Measurements from ENCODE around the gene MYCT1.
"Not testable (repeated sequence)": the region's sequence is repeated elsewhere in the genome, so short reads cannot be mapped to it uniquely, and the experiment has no call there.

Gene MYCT1

DNA sequence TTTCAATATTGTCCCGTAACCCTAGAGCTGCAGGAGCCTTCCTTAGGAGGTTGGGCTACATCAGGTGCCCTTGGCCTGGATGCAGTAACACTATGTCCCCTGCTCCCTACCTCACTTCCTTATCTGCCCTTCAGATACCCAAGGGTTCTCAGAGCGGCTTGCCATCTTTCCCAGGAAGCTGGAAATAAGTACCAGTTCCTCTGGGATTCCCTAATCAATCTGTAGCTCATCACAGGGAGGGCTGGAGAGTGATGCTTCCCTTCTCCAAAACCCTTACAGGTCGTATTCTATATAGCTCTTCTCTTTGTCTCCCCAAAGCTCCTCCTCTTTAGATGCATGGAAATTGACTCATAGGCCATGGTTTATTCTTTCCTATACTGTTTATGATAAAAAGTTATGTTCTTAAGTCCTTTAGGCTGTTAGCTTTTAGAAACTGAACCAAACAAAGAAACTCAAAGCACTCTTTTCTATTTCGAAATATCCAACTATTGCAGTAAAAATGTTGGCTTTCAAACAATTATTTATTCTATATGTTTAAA lies 4.2 kb downstream of the MYCT1 start:
- no peak for TF ChIP-seq MYC (IDR thresholded peaks at IDR 0.05; ENCODE audit: low read depth, low read length)
- no peak for TF ChIP-seq POLR2A (IDR thresholded peaks at IDR 0.05; ENCODE audit: extremely low read depth, insufficient read length)
- TF ChIP-seq, protein P1, sequence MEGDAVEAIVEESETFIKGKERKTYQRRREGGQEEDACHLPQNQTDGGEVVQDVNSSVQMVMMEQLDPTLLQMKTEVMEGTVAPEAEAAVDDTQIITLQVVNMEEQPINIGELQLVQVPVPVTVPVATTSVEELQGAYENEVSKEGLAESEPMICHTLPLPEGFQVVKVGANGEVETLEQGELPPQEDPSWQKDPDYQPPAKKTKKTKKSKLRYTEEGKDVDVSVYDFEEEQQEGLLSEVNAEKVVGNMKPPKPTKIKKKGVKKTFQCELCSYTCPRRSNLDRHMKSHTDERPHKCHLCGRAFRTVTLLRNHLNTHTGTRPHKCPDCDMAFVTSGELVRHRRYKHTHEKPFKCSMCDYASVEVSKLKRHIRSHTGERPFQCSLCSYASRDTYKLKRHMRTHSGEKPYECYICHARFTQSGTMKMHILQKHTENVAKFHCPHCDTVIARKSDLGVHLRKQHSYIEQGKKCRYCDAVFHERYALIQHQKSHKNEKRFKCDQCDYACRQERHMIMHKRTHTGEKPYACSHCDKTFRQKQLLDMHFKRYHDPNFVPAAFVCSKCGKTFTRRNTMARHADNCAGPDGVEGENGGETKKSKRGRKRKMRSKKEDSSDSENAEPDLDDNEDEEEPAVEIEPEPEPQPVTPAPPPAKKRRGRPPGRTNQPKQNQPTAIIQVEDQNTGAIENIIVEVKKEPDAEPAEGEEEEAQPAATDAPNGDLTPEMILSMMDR (IDR thresholded peaks at IDR 0.05; ENCODE audit: low read depth, low read length), result no peak
- TF ChIP-seq, protein P2, sequence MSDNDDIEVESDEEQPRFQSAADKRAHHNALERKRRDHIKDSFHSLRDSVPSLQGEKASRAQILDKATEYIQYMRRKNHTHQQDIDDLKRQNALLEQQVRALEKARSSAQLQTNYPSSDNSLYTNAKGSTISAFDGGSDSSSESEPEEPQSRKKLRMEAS (IDR thresholded peaks at IDR 0.05; ENCODE audit: low read depth, low read length), result no peak
- no peak overlapping the region for H3K4me3 ChIP-seq (ENCODE audit: low read depth, low read length)
- DNase-seq (ENCODE audit: low read depth), result no peak

DNA sequence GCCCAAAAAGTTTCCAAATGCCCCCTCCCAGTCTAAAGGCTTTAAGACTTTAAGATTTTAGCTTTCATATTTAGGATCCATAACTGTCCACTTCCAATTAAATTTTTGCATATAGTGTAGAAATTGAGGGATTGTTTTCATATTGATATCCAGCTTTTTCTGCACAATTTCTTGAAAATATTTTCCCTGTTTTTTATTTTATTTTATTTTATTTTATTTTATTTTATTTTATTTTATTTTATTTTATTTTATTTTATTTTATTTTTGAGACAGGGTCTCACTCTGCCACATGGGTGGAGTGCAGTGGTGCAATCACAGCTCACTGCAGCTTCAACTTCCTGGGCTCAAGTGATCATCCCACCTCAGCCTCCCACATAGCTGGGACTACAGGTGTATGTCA lies 6.1 kb downstream of the MYCT1 start:
- not testable (repeated sequence) for H3K4me3 ChIP-seq (ENCODE audit: low read depth, low read length); DNase-seq (ENCODE audit: low read depth)

DNA sequence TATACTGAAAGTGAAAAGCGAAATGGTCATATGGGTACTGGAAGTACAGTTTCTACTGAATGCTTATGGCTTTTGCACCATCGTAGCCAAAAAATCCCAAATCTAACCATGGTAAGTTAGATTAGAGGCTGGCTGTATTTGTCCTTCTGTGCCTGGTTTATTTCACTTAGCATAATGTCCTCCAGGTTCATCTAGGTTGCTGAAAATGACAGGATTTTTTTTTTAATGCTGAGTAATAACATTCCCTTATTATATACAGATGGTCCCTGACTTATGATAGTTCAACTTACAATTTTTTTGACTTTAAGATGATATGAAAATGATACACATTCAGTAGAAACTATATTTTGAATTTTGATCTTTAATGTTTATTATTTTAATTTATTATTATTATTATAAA lies 7.6 kb downstream of the MYCT1 start:
- DNase-seq (ENCODE audit: low read depth), result no peak
- TF ChIP-seq, protein P2 (IDR thresholded peaks at IDR 0.05; ENCODE audit: low read depth, low read length), result no peak
- TF ChIP-seq POLR2A (IDR thresholded peaks at IDR 0.05; ENCODE audit: extremely low read depth, insufficient read length) (no peak), MYC (IDR thresholded peaks at IDR 0.05; ENCODE audit: low read depth, low read length) (no peak)
- TF ChIP-seq, protein P1 (IDR thresholded peaks at IDR 0.05; ENCODE audit: low read depth, low read length), result no peak
- no peak overlapping the region for H3K4me3 ChIP-seq (ENCODE audit: low read depth, low read length)

DNA sequence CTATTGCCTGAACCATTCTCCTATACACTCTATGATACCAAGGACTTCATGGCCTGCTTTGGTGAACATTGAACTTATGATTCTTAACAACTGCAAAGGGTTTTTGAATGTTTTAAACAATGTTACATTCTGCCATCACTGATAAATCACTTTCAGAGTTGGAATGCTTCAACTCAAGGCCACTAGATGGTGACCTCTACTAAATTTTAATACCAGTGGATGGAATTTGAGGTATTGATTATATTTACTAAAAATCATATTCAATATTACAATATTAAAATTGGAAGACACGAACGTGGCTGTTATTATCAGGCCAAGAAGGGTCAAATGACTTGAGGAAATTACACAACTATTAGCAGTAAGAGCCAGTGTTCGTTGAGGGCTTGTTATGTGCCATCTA lies 18.6 kb downstream of the MYCT1 start:
- no peak for DNase-seq (ENCODE audit: low read depth)
- H3K4me3 ChIP-seq (ENCODE audit: low read depth, low read length), result no peak overlapping the region
- TF ChIP-seq, protein P2 (IDR thresholded peaks at IDR 0.05; ENCODE audit: low read depth, low read length), result no peak
- TF ChIP-seq, protein P1 (IDR thresholded peaks at IDR 0.05; ENCODE audit: low read depth, low read length), result no peak
- no peak for TF ChIP-seq POLR2A (IDR thresholded peaks at IDR 0.05; ENCODE audit: extremely low read depth, insufficient read length)

DNA sequence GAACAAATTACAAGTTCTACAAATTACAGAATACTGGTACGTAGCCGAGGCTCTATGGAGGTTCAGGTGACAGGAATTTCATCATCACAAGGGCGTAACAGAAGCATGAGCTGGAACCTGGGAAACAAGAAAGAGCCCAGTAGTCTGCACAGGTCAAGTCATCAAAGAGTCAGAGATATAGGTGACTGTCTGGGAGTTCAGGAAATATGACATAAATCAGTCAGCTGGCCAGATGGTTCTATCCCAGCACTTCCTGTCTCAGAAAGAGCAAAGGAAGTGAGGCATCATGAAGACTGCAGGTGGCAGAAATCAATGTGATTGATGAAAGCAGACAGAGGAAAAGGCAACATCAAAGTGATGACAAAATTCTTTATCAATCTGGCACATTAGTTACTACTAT lies 23.3 kb downstream of the MYCT1 start:
- TF ChIP-seq MYC (IDR thresholded peaks at IDR 0.05; ENCODE audit: low read depth, low read length), result no peak
- no peak for TF ChIP-seq POLR2A (IDR thresholded peaks at IDR 0.05; ENCODE audit: extremely low read depth, insufficient read length)
- TF ChIP-seq, protein P2 (IDR thresholded peaks at IDR 0.05; ENCODE audit: low read depth, low read length), result no peak
- TF ChIP-seq, protein P1 (IDR thresholded peaks at IDR 0.05; ENCODE audit: low read depth, low read length), result no peak
- no peak for DNase-seq (ENCODE audit: low read depth)
- H3K4me3 ChIP-seq (ENCODE audit: low read depth, low read length), result no peak overlapping the region

DNA sequence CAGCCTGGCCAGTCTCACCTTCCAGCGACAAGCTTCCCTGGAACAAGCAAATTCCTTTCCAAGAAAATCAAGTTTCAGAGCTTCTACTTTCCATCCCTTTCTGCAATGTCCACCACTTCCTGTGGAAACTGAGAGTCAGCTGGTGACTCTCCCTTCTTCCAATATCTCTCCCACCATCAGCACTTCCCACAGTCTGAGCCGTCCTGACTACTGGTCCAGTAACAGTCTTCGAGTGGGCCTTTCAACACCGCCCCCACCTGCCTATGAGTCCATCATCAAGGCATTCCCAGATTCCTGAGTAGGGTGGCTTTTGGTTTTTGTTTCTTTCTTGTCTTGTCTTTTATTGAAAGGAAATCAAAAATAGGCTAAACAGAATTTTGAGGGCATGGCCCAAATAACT lies 24.3 kb downstream of the MYCT1 start:
- H3K4me3 ChIP-seq (ENCODE audit: low read depth, low read length), result no peak overlapping the region
- TF ChIP-seq MYC (IDR thresholded peaks at IDR 0.05; ENCODE audit: low read depth, low read length) (no peak), POLR2A (IDR thresholded peaks at IDR 0.05; ENCODE audit: extremely low read depth, insufficient read length) (no peak)
- TF ChIP-seq, protein P1 (IDR thresholded peaks at IDR 0.05; ENCODE audit: low read depth, low read length), result no peak
- TF ChIP-seq, protein P2 (IDR thresholded peaks at IDR 0.05; ENCODE audit: low read depth, low read length), result no peak
- DNase-seq (ENCODE audit: low read depth), result no peak
